Measurements from ENCODE around the gene PDGFC. TPM values are rescaled to one million over a fixed set of nuclear protein-coding genes. Genes with fewer than 3 reads are reported as not detected.
A peak's percentile ranks its signal among the peaks of the same experiment; 100 is the strongest.

Gene PDGFC
- polyA plus RNA-seq, 3 donors: 2.5 to 5.0 (median 4.9) TPM

GRCh38 chr4:156909010-156909409 lies 62.6 kb downstream of the PDGFC start:
- Mint-ChIP-seq H3K36me3 (peaks cover 1 to 3% of the 10 kb centered on the region in 2 donors), H3K27ac (peak overlapping the region in 1 of 7 donors; percentile 23), H3K9me3 (peaks cover 6 to 10% (median 9%) of the 10 kb centered on the region in 7 donors), H3K27me3 (ENCODE audit: low read depth in 3 of 3) (no peaks in the 10 kb centered on the region), H3K4me1 (peaks cover 7% of the 10 kb centered on the region), H3K4me3 (no peak overlapping the region)
- WGBS (ENCODE audit: insufficient coverage): 100% methylated on average over 1 of the region's 2 CpGs
- Histone ChIP-seq H3K4me3 (replicated peaks in 1 of 3; ENCODE audit: low read depth in 2 of 3, low read length in 3 of 3) (no peak overlapping the region), H3K79me2 (ENCODE audit: insufficient read depth, low read length) (no peaks in the 10 kb centered on the region), H4K20me1 (ENCODE audit: insufficient read depth, low read length) (no peaks in the 10 kb centered on the region), H3K9me3 (replicated peaks in 1 of 2; ENCODE audit: control insufficient read depth in 1 of 2, insufficient read depth in 1 of 2, low read length in 2 of 2) (peaks cover 7 to 12% of the 10 kb centered on the region in 2 donors), H3K4me1 (ENCODE audit: control insufficient read depth in 1 of 2, insufficient read depth in 2 of 2, low read length in 2 of 2) (no peaks in the 10 kb centered on the region), H3K36me3 (replicated peaks in 1 of 2; ENCODE audit: control insufficient read depth in 1 of 2, insufficient read depth in 2 of 2, low read length in 2 of 2) (no peaks in the 10 kb centered on the region), H3K27me3 (ENCODE audit: control insufficient read depth in 2 of 2, insufficient read depth in 2 of 2, low read length in 2 of 2) (no peaks in the 10 kb centered on the region), H3K9ac (ENCODE audit: insufficient read depth, low read length, poor library complexity, severe bottlenecking) (no peak overlapping the region), H3K27ac (ENCODE audit: low read depth in 1 of 2, low read length in 2 of 2) (no peak overlapping the region), H3K4me2 (replicated peaks; ENCODE audit: extremely low read depth, low read length, poor library complexity, severe bottlenecking) (no peak overlapping the region), H2AFZ (ENCODE audit: insufficient read depth, low read depth, low read length, poor library complexity, severe bottlenecking) (no peak overlapping the region)
- intact Hi-C loops (cut with micrococcal nuclease): no loop called here
- no peak for DNase-seq
- no peak for TF ChIP-seq CTCF (IDR thresholded peaks at IDR 0.05)

- no peak overlapping the region for H3K4me3 Mint-ChIP-seq
Observed at GRCh38 chr4:156906325-156906724, 65.3 kb downstream of the PDGFC start.

More at GRCh38 chr4:156906325-156906724, 65.3 kb downstream of the PDGFC start:
- no peak for TF ChIP-seq CTCF (IDR thresholded peaks at IDR 0.05)
- no peaks in the 10 kb centered on the region for H3K9me3 ChIP-seq (replicated peaks in 1 of 2; ENCODE audit: control insufficient read depth in 1 of 2, insufficient read depth in 1 of 2, low read length in 2 of 2)
- H3K27ac ChIP-seq (ENCODE audit: low read depth in 1 of 2, low read length in 2 of 2): no peak overlapping the region
- peaks cover 0 to under 1% (median 0%) of the 10 kb centered on the region in 7 donors for H3K9me3 Mint-ChIP-seq
- H3K27me3 Mint-ChIP-seq (ENCODE audit: low read depth in 3 of 3): no peaks in the 10 kb centered on the region
- peaks cover 8 to 10% of the 10 kb centered on the region in 2 donors for H3K4me1 ChIP-seq (ENCODE audit: control insufficient read depth in 1 of 2, insufficient read depth in 2 of 2, low read length in 2 of 2)
- no peaks in the 10 kb centered on the region for H3K36me3 ChIP-seq (replicated peaks in 1 of 2; ENCODE audit: control insufficient read depth in 1 of 2, insufficient read depth in 2 of 2, low read length in 2 of 2)
- no peaks in the 10 kb centered on the region for H3K79me2 ChIP-seq (ENCODE audit: insufficient read depth, low read length)
- H3K9ac ChIP-seq (ENCODE audit: insufficient read depth, low read length, poor library complexity, severe bottlenecking): no peak overlapping the region
- DNase-seq: no peak
- no peaks in the 10 kb centered on the region for H3K27me3 ChIP-seq (ENCODE audit: control insufficient read depth in 2 of 2, insufficient read depth in 2 of 2, low read length in 2 of 2)
- no peaks in the 10 kb centered on the region for H3K36me3 Mint-ChIP-seq
- H3K4me2 ChIP-seq (replicated peaks; ENCODE audit: extremely low read depth, low read length, poor library complexity, severe bottlenecking): no peak overlapping the region
- no peak overlapping the region for H2AFZ ChIP-seq (ENCODE audit: insufficient read depth, low read depth, low read length, poor library complexity, severe bottlenecking)
- no CpG with 5 or more reads among the region's 2 CpGs for WGBS (ENCODE audit: insufficient coverage)
- no peak overlapping the region for H3K4me3 ChIP-seq (replicated peaks in 1 of 3; ENCODE audit: low read depth in 2 of 3, low read length in 3 of 3)
- no peaks in the 10 kb centered on the region for H4K20me1 ChIP-seq (ENCODE audit: insufficient read depth, low read length)
- no peak overlapping the region for H3K27ac Mint-ChIP-seq
- intact Hi-C loops (cut with micrococcal nuclease): no loop called here
- peaks cover 16% of the 10 kb centered on the region for H3K4me1 Mint-ChIP-seq

Measured in CD14-positive monocyte (primary cell).